ENCODE measurements around the gene CLCN6. TPM values are rescaled to one million over a fixed set of nuclear protein-coding genes. Genes with fewer than 3 reads are reported as not detected.

The CLCN6 gene
- total and polyA plus RNA-seq, 4 donors, result 5.0 to 9.0 (median 6.5) TPM

DNA sequence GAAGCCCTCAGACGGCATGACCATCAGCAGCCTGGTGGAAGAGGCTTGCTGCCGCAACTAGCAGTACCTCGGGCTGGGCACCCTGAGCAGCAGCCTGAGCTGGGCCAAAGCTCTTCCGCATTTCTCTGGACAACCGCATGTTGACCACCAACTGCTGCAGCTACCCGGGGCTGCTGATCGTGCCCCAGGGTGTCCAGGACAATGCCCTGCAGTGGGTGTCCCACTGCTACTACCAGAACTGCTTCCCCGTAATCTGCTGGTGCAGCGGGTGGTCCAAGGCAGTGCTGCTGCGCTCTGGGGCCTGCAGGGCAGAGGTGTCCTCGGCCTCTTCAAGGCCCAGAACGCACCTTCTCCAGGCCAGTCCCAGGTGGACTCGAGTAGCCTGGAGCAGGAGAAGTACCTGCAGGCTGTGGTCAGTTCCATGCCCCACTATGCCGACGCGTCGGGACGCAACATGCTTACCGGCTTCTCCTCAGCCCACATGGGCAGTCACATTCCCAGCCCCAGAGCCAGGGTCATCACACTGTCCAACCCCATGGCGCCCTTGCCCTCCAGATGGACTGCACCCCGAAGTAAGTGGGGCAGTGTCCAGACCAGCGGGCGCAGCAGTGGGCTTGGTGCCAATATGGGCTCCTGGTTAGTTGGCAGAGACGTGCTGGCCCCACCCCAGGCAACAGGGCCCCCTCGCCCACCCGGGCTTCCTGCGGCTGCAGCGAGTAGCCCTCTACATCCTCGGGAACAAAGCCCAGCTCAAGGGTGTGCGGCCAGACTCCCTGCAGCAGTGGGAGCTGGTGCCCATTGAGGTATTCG, 72.3 kb downstream of the CLCN6 start:
- H3K36me3 ChIP-seq (ENCODE audit: control insufficient read depth in 4 of 4, insufficient read depth in 3 of 4, low read depth in 1 of 4, low read length in 3 of 4), result no peaks in the 10 kb centered on the region
- 88% methylated on average over 31 of the region's 31 CpGs for WGBS
- TF ChIP-seq RXRA (IDR thresholded peaks at IDR 0.05) (no peak), EGR1 (IDR thresholded peaks at IDR 0.05; ENCODE audit: low read depth in 2 of 2) (no peak), FOXA1 (IDR thresholded peaks at IDR 0.05) (no peak)
- TF ChIP-seq, protein P1, sequence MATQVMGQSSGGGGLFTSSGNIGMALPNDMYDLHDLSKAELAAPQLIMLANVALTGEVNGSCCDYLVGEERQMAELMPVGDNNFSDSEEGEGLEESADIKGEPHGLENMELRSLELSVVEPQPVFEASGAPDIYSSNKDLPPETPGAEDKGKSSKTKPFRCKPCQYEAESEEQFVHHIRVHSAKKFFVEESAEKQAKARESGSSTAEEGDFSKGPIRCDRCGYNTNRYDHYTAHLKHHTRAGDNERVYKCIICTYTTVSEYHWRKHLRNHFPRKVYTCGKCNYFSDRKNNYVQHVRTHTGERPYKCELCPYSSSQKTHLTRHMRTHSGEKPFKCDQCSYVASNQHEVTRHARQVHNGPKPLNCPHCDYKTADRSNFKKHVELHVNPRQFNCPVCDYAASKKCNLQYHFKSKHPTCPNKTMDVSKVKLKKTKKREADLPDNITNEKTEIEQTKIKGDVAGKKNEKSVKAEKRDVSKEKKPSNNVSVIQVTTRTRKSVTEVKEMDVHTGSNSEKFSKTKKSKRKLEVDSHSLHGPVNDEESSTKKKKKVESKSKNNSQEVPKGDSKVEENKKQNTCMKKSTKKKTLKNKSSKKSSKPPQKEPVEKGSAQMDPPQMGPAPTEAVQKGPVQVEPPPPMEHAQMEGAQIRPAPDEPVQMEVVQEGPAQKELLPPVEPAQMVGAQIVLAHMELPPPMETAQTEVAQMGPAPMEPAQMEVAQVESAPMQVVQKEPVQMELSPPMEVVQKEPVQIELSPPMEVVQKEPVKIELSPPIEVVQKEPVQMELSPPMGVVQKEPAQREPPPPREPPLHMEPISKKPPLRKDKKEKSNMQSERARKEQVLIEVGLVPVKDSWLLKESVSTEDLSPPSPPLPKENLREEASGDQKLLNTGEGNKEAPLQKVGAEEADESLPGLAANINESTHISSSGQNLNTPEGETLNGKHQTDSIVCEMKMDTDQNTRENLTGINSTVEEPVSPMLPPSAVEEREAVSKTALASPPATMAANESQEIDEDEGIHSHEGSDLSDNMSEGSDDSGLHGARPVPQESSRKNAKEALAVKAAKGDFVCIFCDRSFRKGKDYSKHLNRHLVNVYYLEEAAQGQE (IDR thresholded peaks at IDR 0.05), result no peak
- peaks cover 0 to 3% (median 0%) of the 10 kb centered on the region in 4 donors for H3K4me1 ChIP-seq (ENCODE audit: control insufficient read depth in 4 of 4, insufficient read depth in 4 of 4, low read length in 3 of 4)
- DNase-seq (ENCODE audit: low spot score), result no peak
- H3K9me3 ChIP-seq (ENCODE audit: control insufficient read depth in 4 of 4, low read length in 3 of 4), result no peaks in the 10 kb centered on the region
- H3K27ac ChIP-seq (ENCODE audit: low read depth in 1 of 2, low read length in 2 of 2), result no peak overlapping the region
- no peak overlapping the region for H3K4me3 ChIP-seq (ENCODE audit: low read depth in 1 of 3, low read length in 3 of 3)
- H3K27me3 ChIP-seq (ENCODE audit: control insufficient read depth in 4 of 4, insufficient read depth in 4 of 4, low read length in 3 of 4), result no peaks in the 10 kb centered on the region
- no peak overlapping the region for H3K9ac ChIP-seq (ENCODE audit: low read depth in 1 of 2, low read length in 2 of 2)

DNA sequence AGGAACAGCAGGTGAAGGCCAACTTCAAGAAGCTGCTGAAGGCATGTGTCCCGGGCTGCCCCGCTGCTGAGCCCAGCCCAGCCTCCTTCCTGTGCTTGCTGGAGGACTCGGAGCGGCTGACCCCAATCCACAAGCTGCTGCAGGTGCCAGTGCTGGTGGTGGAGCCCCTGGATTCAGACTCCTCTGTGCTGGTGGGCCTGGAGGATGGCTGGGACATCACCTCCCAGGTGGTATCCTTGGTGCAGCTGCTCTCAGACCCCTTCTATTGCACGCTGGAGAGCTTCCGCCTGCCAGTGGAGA, 72.8 kb downstream of the CLCN6 start:
- no peak overlapping the region for H3K27ac ChIP-seq (ENCODE audit: low read depth in 1 of 2, low read length in 2 of 2)
- TF ChIP-seq YY1 (IDR thresholded peaks at IDR 0.05), result no peak
- no peak for TF ChIP-seq GABPA (IDR thresholded peaks at IDR 0.05 in 1 of 2, conservative IDR thresholded peaks at IDR 0.05 in 1 of 2)
- TF ChIP-seq, protein P2, sequence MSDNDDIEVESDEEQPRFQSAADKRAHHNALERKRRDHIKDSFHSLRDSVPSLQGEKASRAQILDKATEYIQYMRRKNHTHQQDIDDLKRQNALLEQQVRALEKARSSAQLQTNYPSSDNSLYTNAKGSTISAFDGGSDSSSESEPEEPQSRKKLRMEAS (IDR thresholded peaks at IDR 0.05), result no peak
- no peak for TF ChIP-seq HNF4A (conservative IDR thresholded peaks at IDR 0.05)
- TF ChIP-seq JUND (IDR thresholded peaks at IDR 0.05), result no peak
- TF ChIP-seq, protein P3, sequence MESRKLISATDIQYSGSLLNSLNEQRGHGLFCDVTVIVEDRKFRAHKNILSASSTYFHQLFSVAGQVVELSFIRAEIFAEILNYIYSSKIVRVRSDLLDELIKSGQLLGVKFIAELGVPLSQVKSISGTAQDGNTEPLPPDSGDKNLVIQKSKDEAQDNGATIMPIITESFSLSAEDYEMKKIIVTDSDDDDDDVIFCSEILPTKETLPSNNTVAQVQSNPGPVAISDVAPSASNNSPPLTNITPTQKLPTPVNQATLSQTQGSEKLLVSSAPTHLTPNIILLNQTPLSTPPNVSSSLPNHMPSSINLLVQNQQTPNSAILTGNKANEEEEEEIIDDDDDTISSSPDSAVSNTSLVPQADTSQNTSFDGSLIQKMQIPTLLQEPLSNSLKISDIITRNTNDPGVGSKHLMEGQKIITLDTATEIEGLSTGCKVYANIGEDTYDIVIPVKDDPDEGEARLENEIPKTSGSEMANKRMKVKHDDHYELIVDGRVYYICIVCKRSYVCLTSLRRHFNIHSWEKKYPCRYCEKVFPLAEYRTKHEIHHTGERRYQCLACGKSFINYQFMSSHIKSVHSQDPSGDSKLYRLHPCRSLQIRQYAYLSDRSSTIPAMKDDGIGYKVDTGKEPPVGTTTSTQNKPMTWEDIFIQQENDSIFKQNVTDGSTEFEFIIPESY (IDR thresholded peaks at IDR 0.05), result no peak
- TF ChIP-seq SP1 (IDR thresholded peaks at IDR 0.05), result no peak
- no peak overlapping the region for H3K9ac ChIP-seq (ENCODE audit: low read depth in 1 of 2, low read length in 2 of 2)
- H3K9me3 ChIP-seq (ENCODE audit: control insufficient read depth in 4 of 4, low read length in 3 of 4), result no peaks in the 10 kb centered on the region
- H3K27me3 ChIP-seq (ENCODE audit: control insufficient read depth in 4 of 4, insufficient read depth in 4 of 4, low read length in 3 of 4), result no peaks in the 10 kb centered on the region
- 86% methylated on average over 6 of the region's 6 CpGs for WGBS
- no peak for DNase-seq (ENCODE audit: low spot score)
- H3K4me3 ChIP-seq (ENCODE audit: low read depth in 1 of 3, low read length in 3 of 3), result no peak overlapping the region
- H3K4me1 ChIP-seq (ENCODE audit: control insufficient read depth in 4 of 4, insufficient read depth in 4 of 4, low read length in 3 of 4), result peaks cover 0 to 3% (median 0%) of the 10 kb centered on the region in 4 donors
- no peaks in the 10 kb centered on the region for H3K36me3 ChIP-seq (ENCODE audit: control insufficient read depth in 4 of 4, insufficient read depth in 3 of 4, low read depth in 1 of 4, low read length in 3 of 4)

Data from liver (tissue), 9 donors.